RWPE1 (cell line): ENCODE data around the gene ZDHHC17.

ENCODE experiments used
- CTCF ChIA-PET: fragments of 350-600 bp; sonication (Branson Sonifier 250); formaldehyde crosslinking; extraction: SDS; loops from one replicate; lab custom pipeline; 2021; lab: Yijun Ruan, JAX
- POLR2A ChIA-PET: fragments of 400-600 bp; formaldehyde crosslinking; extraction: SDS; loops from one replicate; lab custom pipeline; 2020; ENCODE audit warnings: antibody characterized with exemption; ENCODE audit not compliant: low non-redundant PET; lab: Yijun Ruan, JAX
- DNase-seq: peaks from one replicate; pipeline ENCODE4 v3.0.0; 2012; ENCODE audit warnings: low spot score
- H3K27ac ChIP-seq: fragments of 450-650 bp; 2 replicates; pipeline ENCODE4 v1.5.1; 2017
- CTCF ChIP-seq: fragments of 450-650 bp; conservative IDR thresholded peaks from 2 replicates; pipeline ENCODE4 v1.5.1; 2017; ENCODE audit warnings: low read depth, mild to moderate bottlenecking

ZDHHC17 gene

GRCh38 chr12:76866151-76866567, 102.2 kb downstream of the ZDHHC17 start:
- DNase-seq, result no peak
- TF ChIP-seq CTCF, result no peak
- CTCF ChIA-PET, result interaction anchor here (1.1 kb wide), 1 partner anchor 10 kb away, joined by 7 read pairs; no protein-coding TSS in a partner anchor

GRCh38 chr12:76866726-76867125, 102.8 kb downstream of the ZDHHC17 start:
- ChIA-PET POLR2A (no interaction called here), CTCF (interaction anchor here (0.6 to 1.1 kb wide), 2 partner anchors 10 to 163 kb away, joined by 3 to 7 read pairs; no protein-coding TSS in a partner anchor)
- no peak for DNase-seq
- no peak overlapping the region for H3K27ac ChIP-seq
- no peak for TF ChIP-seq CTCF

More at GRCh38 chr12:76866151-76866567, 102.2 kb downstream of the ZDHHC17 start:
- POLR2A ChIA-PET, result no interaction called here
- no peak overlapping the region for H3K27ac ChIP-seq

GRCh38 chr12:76871082-76871481, 107.2 kb downstream of the ZDHHC17 start:
- no peak for TF ChIP-seq CTCF
- H3K27ac ChIP-seq, result no peak overlapping the region
- no peak for DNase-seq
- CTCF ChIA-PET, result no interaction called here
- POLR2A ChIA-PET, result no interaction called here

GRCh38 chr12:76871742-76872141, 107.8 kb downstream of the ZDHHC17 start:
- TF ChIP-seq CTCF, result no peak
- POLR2A ChIA-PET, result no interaction called here
- DNase-seq, result no peak
- CTCF ChIA-PET, result no interaction called here
- H3K27ac ChIP-seq, result no peak overlapping the region

- DNase-seq, result no peak
- CTCF ChIA-PET, result interaction anchor here (0.6 kb wide), 2 partner anchors 973 to 1990 kb away, joined by 3 read pairs; no protein-coding TSS in a partner anchor
Observed at GRCh38 chr12:76872415-76872814, 108.5 kb downstream of the ZDHHC17 start.

GRCh38 chr12:76874027-76874426, 110.1 kb downstream of the ZDHHC17 start:
- ChIA-PET CTCF (no interaction called here), POLR2A (no interaction called here)
- DNase-seq, result no peak
- TF ChIP-seq CTCF, result no peak
- no peak overlapping the region for H3K27ac ChIP-seq

More at GRCh38 chr12:76872415-76872814, 108.5 kb downstream of the ZDHHC17 start:
- POLR2A ChIA-PET, result no interaction called here
- no peak for TF ChIP-seq CTCF
- no peak overlapping the region for H3K27ac ChIP-seq
